ENCODE measurements around the gene STK16. TPM values are rescaled to one million over a fixed set of nuclear protein-coding genes. Genes with fewer than 3 reads are reported as not detected.

The STK16 gene
- 19.9 and 26.8 TPM in 2 replicates for total RNA-seq (ENCODE audit: low replicate concordance)

- Histone ChIP-seq H4K20me1 (ENCODE audit: low read depth) (no peaks in the 10 kb centered on the region), H3F3A (ENCODE audit: low read depth) (peaks cover 12% of the 10 kb centered on the region), H3K9me3 (ENCODE audit: low read depth) (no peaks in the 10 kb centered on the region), H2AFZ (replicated peaks) (peak within 1 kb of the TSS; percentile 87), H3K79me2 (ENCODE audit: low read depth) (peaks cover 11% of the 10 kb centered on the region), H3K9ac (peak within 1 kb of the TSS; percentile 100), H3K27me3 (no peaks in the 10 kb centered on the region), H3K27ac (peak within 1 kb of the TSS; percentile 93), H3K4me2 (peak within 1 kb of the TSS; percentile 95), H3K36me3 (no peaks in the 10 kb centered on the region), H3K4me1 (no peaks in the 10 kb centered on the region), H3K4me3 (peak within 1 kb of the TSS; percentile 80)
- Mint-ChIP-seq H3K36me3 (peaks cover 2% of the 10 kb centered on the region), H3K4me1 (peaks cover 15% of the 10 kb centered on the region), H3K27me3 (ENCODE audit: insufficient read depth, low read depth) (peaks cover 2% of the 10 kb centered on the region), H3K9me3 (no peaks in the 10 kb centered on the region), H3K27ac (peak within 1 kb of the TSS; percentile 91), H3K4me3 (peak within 1 kb of the TSS; percentile 96)
- TF ChIP-seq CTCF (IDR thresholded peaks at IDR 0.05) (peak; percentile 4), EZH2phosphoT487 (IDR thresholded peaks at IDR 0.05) (no peak)
- peak; percentile 97 for DNase-seq (ENCODE audit: low spot score)
These were observed at the start of gene STK16, which contains the start of gene GLB1L for GRCh38 chr2:219245148-219245898. STK16 (plus strand) TSS chr2:219245479; CDS start chr2:219246000, 521 bp downstream. GLB1L (minus strand) TSS chr2:219245444; CDS start chr2:219243573, 1,871 bp downstream.

GRCh38 chr2:219197388-219197787 is 47.9 kb upstream of the STK16 start:
- Histone ChIP-seq H4K20me1 (ENCODE audit: low read depth) (no peaks in the 10 kb centered on the region), H3K4me2 (no peak overlapping the region), H3K27me3 (no peaks in the 10 kb centered on the region), H3K36me3 (no peaks in the 10 kb centered on the region), H3K79me2 (ENCODE audit: low read depth) (no peaks in the 10 kb centered on the region), H3K4me1 (no peaks in the 10 kb centered on the region), H3F3A (ENCODE audit: low read depth) (no peaks in the 10 kb centered on the region), H3K9me3 (ENCODE audit: low read depth) (no peaks in the 10 kb centered on the region), H3K27ac (no peak overlapping the region), H3K9ac (no peak overlapping the region), H2AFZ (replicated peaks) (no peak overlapping the region), H3K4me3 (no peak overlapping the region)
- no peak for DNase-seq (ENCODE audit: low spot score)
- peaks cover 8% of the 10 kb centered on the region for H3K9me3 Mint-ChIP-seq
- TF ChIP-seq CTCF (IDR thresholded peaks at IDR 0.05) (no peak), EZH2phosphoT487 (IDR thresholded peaks at IDR 0.05) (no peak), EZH2 (IDR thresholded peaks at IDR 0.05) (no peak)
- H3K4me1 Mint-ChIP-seq: peaks cover 14% of the 10 kb centered on the region
- no peak overlapping the region for H3K4me3 Mint-ChIP-seq
- H3K36me3 Mint-ChIP-seq: no peaks in the 10 kb centered on the region
- H3K27ac Mint-ChIP-seq: peak overlapping the region; percentile 11
- no peaks in the 10 kb centered on the region for H3K27me3 Mint-ChIP-seq (ENCODE audit: insufficient read depth, low read depth)

- Histone ChIP-seq H3K9me3 (ENCODE audit: low read depth) (no peaks in the 10 kb centered on the region), H3K4me3 (no peak overlapping the region), H3K4me2 (no peak overlapping the region), H3K27ac (no peak overlapping the region), H3F3A (ENCODE audit: low read depth) (peaks cover 3% of the 10 kb centered on the region), H3K9ac (no peak overlapping the region), H3K79me2 (ENCODE audit: low read depth) (no peaks in the 10 kb centered on the region), H3K27me3 (no peaks in the 10 kb centered on the region), H3K36me3 (no peaks in the 10 kb centered on the region), H2AFZ (replicated peaks) (no peak overlapping the region), H4K20me1 (ENCODE audit: low read depth) (no peaks in the 10 kb centered on the region), H3K4me1 (no peaks in the 10 kb centered on the region)
- Mint-ChIP-seq H3K36me3 (no peaks in the 10 kb centered on the region), H3K27ac (no peak overlapping the region), H3K4me3 (no peak overlapping the region), H3K9me3 (peaks cover 12% of the 10 kb centered on the region), H3K27me3 (ENCODE audit: insufficient read depth, low read depth) (peaks cover 2% of the 10 kb centered on the region), H3K4me1 (peaks cover 14% of the 10 kb centered on the region)
- TF ChIP-seq EZH2phosphoT487 (IDR thresholded peaks at IDR 0.05): no peak
- no peak for TF ChIP-seq EZH2 (IDR thresholded peaks at IDR 0.05)
- no peak for TF ChIP-seq CTCF (IDR thresholded peaks at IDR 0.05)
- no peak for DNase-seq (ENCODE audit: low spot score)
These were observed 46.3 kb upstream of the STK16 start for GRCh38 chr2:219198974-219199373.
